Measurements from ENCODE around the gene SLU7. TPM values are rescaled to one million over a fixed set of nuclear protein-coding genes. Genes with fewer than 3 reads are reported as not detected.

The SLU7 gene
- total RNA-seq, 1 donor from 2014 or later = 44.7 TPM

DNA sequence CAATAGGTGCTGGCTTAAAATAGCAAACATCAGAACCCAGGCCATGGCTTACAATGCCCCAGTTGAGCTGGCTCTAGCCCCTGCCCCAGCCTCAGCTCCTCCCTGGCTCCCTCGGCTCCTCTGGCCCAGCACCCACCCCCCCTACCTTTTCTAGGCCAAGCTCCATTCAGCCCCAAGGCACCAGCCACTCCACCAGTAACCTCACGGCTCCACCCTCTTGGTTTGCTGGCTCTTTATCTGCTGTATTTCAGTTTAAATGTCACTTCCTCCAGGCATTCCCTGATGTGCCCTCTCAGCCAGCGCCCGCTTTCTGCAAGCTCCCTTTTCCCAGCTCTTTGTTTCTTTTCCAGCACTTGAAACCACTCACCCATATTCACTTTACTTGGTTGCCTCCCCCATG lies 59.1 kb downstream of the SLU7 start:
- no peak overlapping the region for H3K27ac Mint-ChIP-seq (ENCODE audit: unreplicated experiment)
- peaks cover 9% of the 10 kb centered on the region for H3K9me3 Mint-ChIP-seq (ENCODE audit: unreplicated experiment)
- no peak for DNase-seq
- TF ChIP-seq, protein P1, sequence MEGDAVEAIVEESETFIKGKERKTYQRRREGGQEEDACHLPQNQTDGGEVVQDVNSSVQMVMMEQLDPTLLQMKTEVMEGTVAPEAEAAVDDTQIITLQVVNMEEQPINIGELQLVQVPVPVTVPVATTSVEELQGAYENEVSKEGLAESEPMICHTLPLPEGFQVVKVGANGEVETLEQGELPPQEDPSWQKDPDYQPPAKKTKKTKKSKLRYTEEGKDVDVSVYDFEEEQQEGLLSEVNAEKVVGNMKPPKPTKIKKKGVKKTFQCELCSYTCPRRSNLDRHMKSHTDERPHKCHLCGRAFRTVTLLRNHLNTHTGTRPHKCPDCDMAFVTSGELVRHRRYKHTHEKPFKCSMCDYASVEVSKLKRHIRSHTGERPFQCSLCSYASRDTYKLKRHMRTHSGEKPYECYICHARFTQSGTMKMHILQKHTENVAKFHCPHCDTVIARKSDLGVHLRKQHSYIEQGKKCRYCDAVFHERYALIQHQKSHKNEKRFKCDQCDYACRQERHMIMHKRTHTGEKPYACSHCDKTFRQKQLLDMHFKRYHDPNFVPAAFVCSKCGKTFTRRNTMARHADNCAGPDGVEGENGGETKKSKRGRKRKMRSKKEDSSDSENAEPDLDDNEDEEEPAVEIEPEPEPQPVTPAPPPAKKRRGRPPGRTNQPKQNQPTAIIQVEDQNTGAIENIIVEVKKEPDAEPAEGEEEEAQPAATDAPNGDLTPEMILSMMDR (IDR thresholded peaks at IDR 0.05; ENCODE audit: partially characterized antibody, unreplicated experiment) = no peak
- H3K4me3 Mint-ChIP-seq (ENCODE audit: unreplicated experiment) = no peak overlapping the region
- peaks cover 15% of the 10 kb centered on the region for H3K4me1 Mint-ChIP-seq (ENCODE audit: low read depth, unreplicated experiment)
- peaks cover 7% of the 10 kb centered on the region for H3K27me3 Mint-ChIP-seq (ENCODE audit: unreplicated experiment)
- H3K36me3 Mint-ChIP-seq (ENCODE audit: unreplicated experiment) = no peaks in the 10 kb centered on the region

DNA sequence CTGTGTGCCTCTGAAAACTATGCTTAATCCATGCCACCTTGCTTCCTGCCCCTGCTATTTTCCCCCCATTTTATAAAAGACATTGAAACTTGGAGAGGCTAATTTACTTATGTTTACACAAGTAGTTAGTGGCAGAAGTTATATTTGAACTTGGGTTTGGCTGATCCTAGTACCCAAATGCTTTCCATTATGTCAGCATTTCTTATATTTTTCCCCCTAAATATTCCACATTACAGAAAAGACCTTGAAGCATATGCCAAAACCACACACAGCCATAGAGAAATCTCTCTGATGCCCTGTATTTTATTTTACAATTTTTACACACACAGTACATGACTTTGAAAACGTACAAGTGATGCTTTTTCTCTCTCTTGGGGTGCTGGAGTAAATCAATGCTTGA lies 59.6 kb downstream of the SLU7 start:
- H3K4me1 Mint-ChIP-seq (ENCODE audit: low read depth, unreplicated experiment) = peaks cover 15% of the 10 kb centered on the region
- H3K27me3 Mint-ChIP-seq (ENCODE audit: unreplicated experiment) = peaks cover 7% of the 10 kb centered on the region
- H3K4me3 Mint-ChIP-seq (ENCODE audit: unreplicated experiment) = no peak overlapping the region
- H3K36me3 Mint-ChIP-seq (ENCODE audit: unreplicated experiment) = no peaks in the 10 kb centered on the region
- TF ChIP-seq, protein P1 (IDR thresholded peaks at IDR 0.05; ENCODE audit: partially characterized antibody, unreplicated experiment) = no peak
- H3K9me3 Mint-ChIP-seq (ENCODE audit: unreplicated experiment) = peaks cover 9% of the 10 kb centered on the region
- no peak overlapping the region for H3K27ac Mint-ChIP-seq (ENCODE audit: unreplicated experiment)
- DNase-seq = no peak

DNA sequence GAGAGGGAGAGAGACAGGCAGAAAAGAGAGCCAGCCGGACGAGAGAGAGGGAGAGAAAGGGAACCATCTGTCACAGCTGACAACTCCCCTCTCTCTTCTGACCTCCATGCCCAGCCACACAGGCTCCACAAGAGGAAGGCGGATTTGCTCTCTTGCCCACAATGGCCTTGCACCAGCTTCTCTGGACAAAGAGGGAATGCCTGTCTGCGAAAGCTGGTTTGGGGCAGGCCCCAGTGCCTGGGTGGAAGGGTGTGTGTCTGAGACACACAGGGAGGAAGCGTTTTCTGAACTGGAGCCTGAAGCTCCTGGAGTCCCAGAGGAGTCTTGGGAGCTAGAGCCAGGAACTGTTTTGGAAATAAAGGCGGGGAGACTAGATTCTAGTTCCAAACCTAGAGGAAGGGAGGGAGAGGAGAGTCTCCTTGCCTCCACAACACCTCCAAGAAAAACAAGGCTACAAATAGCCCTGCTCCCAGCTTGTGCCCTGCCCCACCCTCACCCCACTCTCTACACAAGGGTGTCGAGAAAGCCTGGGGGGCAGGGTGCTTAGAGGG lies 60.9 kb downstream of the SLU7 start:
- peaks cover 9% of the 10 kb centered on the region for H3K27me3 Mint-ChIP-seq (ENCODE audit: unreplicated experiment)
- no peaks in the 10 kb centered on the region for H3K36me3 Mint-ChIP-seq (ENCODE audit: unreplicated experiment)
- TF ChIP-seq, protein P1 (IDR thresholded peaks at IDR 0.05; ENCODE audit: partially characterized antibody, unreplicated experiment) = no peak
- DNase-seq = no peak
- H3K27ac Mint-ChIP-seq (ENCODE audit: unreplicated experiment) = peak overlapping the region; percentile 77
- no peak overlapping the region for H3K4me3 Mint-ChIP-seq (ENCODE audit: unreplicated experiment)
- peaks cover 15% of the 10 kb centered on the region for H3K4me1 Mint-ChIP-seq (ENCODE audit: low read depth, unreplicated experiment)
- peaks cover 9% of the 10 kb centered on the region for H3K9me3 Mint-ChIP-seq (ENCODE audit: unreplicated experiment)

DNA sequence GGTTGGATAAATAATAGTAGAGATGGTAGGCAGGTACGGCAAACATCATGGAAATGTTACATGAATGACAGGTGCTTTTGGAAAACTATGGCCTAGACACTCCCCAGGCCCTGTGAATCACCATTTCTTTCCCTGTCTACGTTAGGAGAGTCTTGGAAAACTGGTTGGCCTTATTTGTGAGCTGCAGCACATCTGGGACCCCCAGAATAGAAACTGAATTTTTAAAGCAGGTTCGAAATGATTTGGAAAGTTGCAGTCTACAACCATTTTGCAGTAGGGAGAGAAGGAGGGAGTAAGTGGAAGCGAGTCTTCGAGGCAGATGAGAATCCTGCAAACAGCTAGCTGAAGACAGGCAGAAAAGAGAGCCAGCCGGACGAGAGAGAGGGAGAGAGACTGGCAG lies 61.5 kb downstream of the SLU7 start:
- no peak for DNase-seq
- H3K4me3 Mint-ChIP-seq (ENCODE audit: unreplicated experiment) = no peak overlapping the region
- H3K36me3 Mint-ChIP-seq (ENCODE audit: unreplicated experiment) = no peaks in the 10 kb centered on the region
- H3K9me3 Mint-ChIP-seq (ENCODE audit: unreplicated experiment) = peaks cover 9% of the 10 kb centered on the region
- TF ChIP-seq, protein P1 (IDR thresholded peaks at IDR 0.05; ENCODE audit: partially characterized antibody, unreplicated experiment) = no peak
- H3K4me1 Mint-ChIP-seq (ENCODE audit: low read depth, unreplicated experiment) = peaks cover 15% of the 10 kb centered on the region
- peaks cover 9% of the 10 kb centered on the region for H3K27me3 Mint-ChIP-seq (ENCODE audit: unreplicated experiment)
- peak overlapping the region; percentile 77 for H3K27ac Mint-ChIP-seq (ENCODE audit: unreplicated experiment)

DNA sequence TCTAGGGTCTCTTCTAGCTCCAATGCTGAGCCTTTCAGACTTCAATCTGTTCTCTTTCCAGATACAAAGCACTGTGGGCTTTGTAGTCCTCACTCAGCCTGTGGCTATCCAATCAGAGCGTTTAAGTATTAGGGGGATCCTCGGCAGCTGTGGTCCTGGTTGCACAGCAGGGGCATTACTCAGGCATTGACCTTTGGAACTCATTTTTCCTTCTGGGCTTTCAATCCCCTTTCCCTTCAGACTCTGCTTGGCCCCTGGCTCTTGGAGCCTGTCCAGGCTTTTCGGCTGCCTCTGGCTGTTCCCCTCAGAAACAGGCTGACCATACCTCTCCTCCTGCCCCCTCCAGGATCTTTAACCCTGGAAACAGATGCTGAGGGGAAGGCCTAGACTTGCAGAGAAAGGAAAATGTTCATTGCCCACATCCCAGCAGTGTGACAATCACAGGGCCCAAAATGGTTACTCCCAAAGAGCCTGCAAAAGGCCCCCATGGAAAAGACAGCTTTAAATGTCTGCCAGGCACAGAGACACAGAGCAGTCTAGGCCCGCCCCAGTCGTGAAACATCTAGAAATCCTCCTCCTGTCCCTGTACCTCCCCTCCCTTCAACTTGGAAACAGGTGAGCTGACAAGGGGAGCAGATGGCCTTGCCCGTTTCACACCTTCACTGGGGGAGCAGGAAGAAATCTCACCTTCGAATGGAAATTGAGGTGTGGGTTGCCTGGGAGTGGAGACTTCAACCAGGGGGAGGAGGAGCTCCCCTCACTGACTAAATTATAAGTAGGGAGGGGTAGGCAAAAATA lies 62.1 kb downstream of the SLU7 start:
- peaks cover 8% of the 10 kb centered on the region for H3K27me3 Mint-ChIP-seq (ENCODE audit: unreplicated experiment)
- peak overlapping the region; percentile 77 for H3K27ac Mint-ChIP-seq (ENCODE audit: unreplicated experiment)
- H3K4me1 Mint-ChIP-seq (ENCODE audit: low read depth, unreplicated experiment) = peaks cover 15% of the 10 kb centered on the region
- H3K36me3 Mint-ChIP-seq (ENCODE audit: unreplicated experiment) = no peaks in the 10 kb centered on the region
- TF ChIP-seq, protein P1 (IDR thresholded peaks at IDR 0.05; ENCODE audit: partially characterized antibody, unreplicated experiment) = no peak
- no peak for DNase-seq
- peak overlapping the region; percentile 38 for H3K4me3 Mint-ChIP-seq (ENCODE audit: unreplicated experiment)
- peaks cover 9% of the 10 kb centered on the region for H3K9me3 Mint-ChIP-seq (ENCODE audit: unreplicated experiment)

Measured in glutamatergic neuron (in vitro differentiated cells).